Ishikawa (cell line): Measurements from ENCODE around the gene TADA2B.

Source experiments
- CREB1 ChIP-seq: IDR thresholded peaks from 2 replicates; pipeline ENCODE4 v1.6.1; 2012; ENCODE audit warnings: low read depth
- FOXM1 ChIP-seq: IDR thresholded peaks from 2 replicates; pipeline ENCODE4 v1.6.1; 2012; ENCODE audit warnings: low read depth, borderline replicate concordance
- TAF1 ChIP-seq: IDR thresholded peaks from 2 replicates; pipeline ENCODE4 v1.6.1; 2012; ENCODE audit warnings: low read depth, mild to moderate bottlenecking
- TCF12 ChIP-seq: IDR thresholded peaks from 2 replicates; pipeline ENCODE4 v1.6.1; 2012; ENCODE audit warnings: low read depth
- TEAD4 ChIP-seq: IDR thresholded peaks from 2 replicates; pipeline ENCODE4 v1.6.1; 2012
- ZBTB7A ChIP-seq: IDR thresholded peaks from 2 replicates; pipeline ENCODE4 v1.6.1; 2012; ENCODE audit warnings: low read depth
- TF ChIP-seq, protein P1 (sequence below): IDR thresholded peaks from 2 replicates; pipeline ENCODE4 v1.6.1; 2012

DNA sequence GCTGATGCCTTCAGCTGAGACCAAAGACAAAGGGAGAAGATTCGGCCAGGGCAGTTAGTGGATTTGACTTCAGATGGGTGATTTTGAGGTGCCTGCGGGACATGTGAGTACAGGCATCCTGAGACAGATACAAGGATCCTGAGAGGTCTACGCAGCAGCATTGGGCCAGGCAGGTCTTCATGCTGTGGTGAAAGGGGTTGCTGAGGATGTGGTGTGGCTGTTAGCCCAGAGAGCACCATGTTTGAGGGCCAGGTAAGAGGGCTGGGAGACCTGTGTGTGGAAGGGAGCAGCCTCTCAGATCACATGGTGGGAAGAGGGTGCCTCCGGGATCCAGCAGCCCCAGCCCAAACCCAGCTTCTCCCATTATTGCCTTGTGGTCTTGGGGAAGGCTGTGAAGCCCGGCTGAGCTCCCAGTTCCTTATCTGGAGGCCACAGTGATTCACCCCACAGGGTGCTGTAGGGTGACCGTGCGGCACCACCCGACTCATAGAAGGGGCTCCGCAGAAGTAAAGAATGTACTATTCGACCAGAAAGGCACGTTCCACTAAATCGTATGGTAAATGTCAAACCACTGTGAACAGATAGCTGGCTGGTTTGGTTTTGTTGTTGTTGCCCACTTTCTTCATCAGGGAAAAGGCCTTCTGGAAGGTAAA is 27.7 kb upstream of the TADA2B start:
- TF ChIP-seq TEAD4 (no peak), ZBTB7A (no peak), TAF1 (no peak), TCF12 (no peak), FOXM1 (no peak), CREB1 (no peak)
- TF ChIP-seq, protein P1, sequence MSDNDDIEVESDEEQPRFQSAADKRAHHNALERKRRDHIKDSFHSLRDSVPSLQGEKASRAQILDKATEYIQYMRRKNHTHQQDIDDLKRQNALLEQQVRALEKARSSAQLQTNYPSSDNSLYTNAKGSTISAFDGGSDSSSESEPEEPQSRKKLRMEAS = no peak
